GM12878 (cell line): ENCODE data around the gene SRSF7. TPM values are rescaled to one million over a fixed set of nuclear protein-coding genes. Genes with fewer than 3 reads are reported as not detected.
A peak's percentile ranks its signal among the peaks of the same experiment; 100 is the strongest.

ENCODE experiments used
- ATAC-seq: fragments of 200-7000 bp; cut with Tn5 transposase; 3 replicates; pipeline ENCODE4 v1.9.1; 2020; ENCODE audit warnings: mild to moderate bottlenecking, moderate library complexity
- BruUV-seq: library from RNA; stranded (reverse); fragments of 400-500 nt; replicated peaks from 2 replicates; lab custom pipeline; 2021; lab: Mats Ljungman, UMichigan
- CTCF ChIA-PET: fragments of 300-600 bp; sonication (Branson Sonifier 250); formaldehyde crosslinking; extraction: SDS; loops from one replicate; lab custom pipeline; 2021; ENCODE audit warnings: inconsistent platforms; lab: Yijun Ruan, JAX
- POLR2A ChIA-PET: fragments of 350-600 bp; formaldehyde crosslinking; extraction: SDS; loops from one replicate; lab custom pipeline; 2021; ENCODE audit warnings: inconsistent platforms; lab: Charles Lee
- RAD21 ChIA-PET: fragments of 300-600 bp; sonication (Branson Sonifier 250); formaldehyde crosslinking; loops from one replicate; lab custom pipeline; 2023; ENCODE audit warnings: antibody characterized with exemption; ENCODE audit not compliant: unreplicated experiment; lab: Charles Lee
- SMC1A ChIA-PET: fragments of 300-600 bp; sonication (Branson Sonifier 250); formaldehyde crosslinking; loops from one replicate; lab custom pipeline; 2023; ENCODE audit not compliant: unreplicated experiment, uncharacterized antibody; lab: Charles Lee
- DNase-seq: peaks from one replicate; pipeline ENCODE4 v3.0.0-alpha.2; 2011; ENCODE audit warnings: low read depth, low spot score
- FAIRE-seq: peaks from 3 replicates; lab custom pipeline; 2011; peaks lifted over from hg19 to GRCh38; lab: Jason Lieb, UNC
- H2AFZ ChIP-seq: 2 replicates; pipeline ENCODE4 v1.6.0; 2011; ENCODE audit warnings: low read depth, low read length, control low read depth; ENCODE audit not compliant: control insufficient read depth
- H3K27ac ChIP-seq: 2 replicates; pipeline ENCODE4 v1.5.1; 2011; ENCODE audit warnings: control low read depth; ENCODE audit not compliant: control insufficient read depth, insufficient read depth
- H3K27me3 ChIP-seq, 2 experiments: replicated peaks in 1 of 2; 2 replicates each; pipeline versions ENCODE4 v1.6.0 to v1.6.1; 2011; ENCODE audit warnings: low read length in 1 of 2; ENCODE audit not compliant: control insufficient read depth in 2 of 2, insufficient read depth in 2 of 2
- H3K36me3 ChIP-seq, 2 experiments: 2 replicates each; pipeline ENCODE4 v1.5.1; 2011; ENCODE audit warnings: low read length in 1 of 2; ENCODE audit not compliant: control insufficient read depth in 2 of 2, insufficient read depth in 2 of 2
- H3K4me1 ChIP-seq: 2 replicates; pipeline ENCODE4 v1.6.1; 2011; ENCODE audit warnings: mild to moderate bottlenecking, low read length, moderate library complexity, mixed read lengths; ENCODE audit not compliant: control insufficient read depth, insufficient read depth
- H3K4me2 ChIP-seq: 2 replicates; pipeline ENCODE4 v1.6.0; 2011; ENCODE audit warnings: control low read depth; ENCODE audit not compliant: control insufficient read depth, insufficient read depth
- H3K4me3 ChIP-seq: fragments of 200-600 bp; sonication (generic); 2 replicates; pipeline ENCODE4 v1.5.1; 2016
- H3K79me2 ChIP-seq: 2 replicates; pipeline ENCODE4 v1.6.0; 2011; ENCODE audit warnings: low read length; ENCODE audit not compliant: control insufficient read depth, insufficient read depth
- H3K9ac ChIP-seq: 2 replicates; pipeline ENCODE4 v1.8.0; 2011; ENCODE audit warnings: low read length, control low read depth, mixed read lengths; ENCODE audit not compliant: control insufficient read depth, insufficient read depth
- H3K9me3 ChIP-seq: replicated peaks from 3 replicates; pipeline ENCODE4 v1.5.1; 2011; ENCODE audit warnings: mild to moderate bottlenecking, low read length; ENCODE audit not compliant: control insufficient read depth, insufficient read depth
- H4K20me1 ChIP-seq: 2 replicates; pipeline ENCODE4 v1.6.0; 2011; ENCODE audit not compliant: control insufficient read depth, insufficient read depth
- MXI1 ChIP-seq: fragments of 150-350 bp; IDR thresholded peaks from 2 replicates; pipeline ENCODE4 v1.6.1; 2011; ENCODE audit warnings: low read depth, mild to moderate bottlenecking, inconsistent platforms, low read length, improper control_type of control experiment
- NRF1 ChIP-seq: conservative IDR thresholded peaks from 2 replicates; pipeline ENCODE4 v1.6.1; 2011; ENCODE audit warnings: mild to moderate bottlenecking, low read depth, low read length, improper control_type of control experiment
- PML ChIP-seq: IDR thresholded peaks from 2 replicates; pipeline ENCODE4 v1.6.1; 2012; ENCODE audit warnings: low read length, inconsistent platforms
- POLR2AphosphoS5 ChIP-seq: IDR thresholded peaks from 2 replicates; pipeline ENCODE4 v1.6.1; 2011; ENCODE audit warnings: mild to moderate bottlenecking, low read length, inconsistent platforms
- TCF7 ChIP-seq: IDR thresholded peaks from 2 replicates; pipeline ENCODE4 v1.6.1; 2014; ENCODE audit warnings: antibody characterized with exemption, borderline replicate concordance
- WGBS: methylation state at CpG from one replicate; pipeline ENCODE4 v1.1.6; 2016; ENCODE audit warnings: low lambda C conversion rate; ENCODE audit not compliant: insufficient replicate concordance, insufficient coverage; ENCODE audit errors: missing lambda C conversion rate; 5-methylcytosine and 5-hydroxymethylcytosine counted together
- in situ Hi-C: fragments of 300-500 bp; cut with MboI; formaldehyde crosslinking; loops from 9 replicates; pipeline ENCODE4 v1.14.3; 2018; ENCODE audit warnings: mixed read lengths
- intact Hi-C: fragments of 100-400 bp; cut with micrococcal nuclease; formaldehyde crosslinking; loops from one replicate; pipeline ENCODE4 v1.14.2; 2022; ENCODE audit not compliant: unreplicated experiment
- polyA plus RNA-seq, 11 experiments: library from polyadenylated mRNA; depleted of rRNA in 4 of 11; unstranded in 6 of 11; stranded (reverse) in 5 of 11; fragments of >200 nt; fragmentation: Nextera tagmentation in 4 of 11; fragmentation: Illumina TruSeq in 1 of 11; extraction: Ambion mirVana in 4 of 11; extraction: Trizol in 1 of 11; gene quantifications; 1 replicate in 1 of 11; 2 replicates in 10 of 11; pipeline versions ENCODE4 v1.2.1 to v1.2.3, GENCODE V29; 2011 to 2016; ENCODE audit warnings: inconsistent platforms in 2 of 11, missing spikeins in 2 of 11, low read depth in 1 of 11
- total RNA-seq, 4 experiments: library from RNA; depleted of rRNA in 3 of 4; stranded (reverse); fragments of >200 nt in 3 of 4; fragmentation: Illumina TruSeq in 1 of 4; extraction: Trizol in 1 of 4; gene quantifications; 2 replicates each; pipeline versions ENCODE4 v1.2.1 to v1.2.3, GENCODE V29; 2013 to 2021

Gene SRSF7
- total and polyA plus RNA-seq, 10 of the 15 experiments (the other 5 are each of a cell fraction or from before 2014, with no cell fraction given), result 205 to 785 (median 408) TPM

DNA sequence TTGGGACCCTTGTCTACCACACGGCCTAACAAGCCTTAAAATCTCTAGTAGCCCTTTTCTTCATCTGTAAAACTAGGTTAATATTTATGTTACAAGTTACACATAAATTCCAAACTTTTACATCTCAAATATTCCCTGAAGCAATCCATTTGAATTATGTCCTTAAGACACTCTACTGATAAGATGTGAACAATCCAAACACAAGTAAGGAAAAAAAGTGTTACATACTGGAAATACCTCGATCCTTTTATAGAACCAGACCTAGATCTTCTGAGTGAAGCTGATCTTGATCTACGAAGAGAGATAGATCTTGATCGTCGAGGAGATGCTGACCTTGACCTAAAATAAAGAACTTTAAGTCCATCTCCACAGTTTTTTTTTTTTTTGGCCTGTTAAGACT lies 3.3 kb downstream of the SRSF7 start:
- FAIRE-seq (no peak), DNase-seq (no peak), ATAC-seq (no peak)
- peak overlapping the region; percentile 76 for H3K4me2 ChIP-seq
- intact Hi-C loops, result loop anchor here (10.0 kb wide), 2 partner anchors 373 to 433 kb away; partner anchors contain the start of gene ATL2
- no peak overlapping the region for H2AFZ ChIP-seq
- CTCF ChIA-PET, result interaction anchor here (0.5 to 12.6 kb wide), 5 partner anchors 15 to 286 kb away, joined by 3 to 162 read pairs (median 3); no protein-coding TSS in a partner anchor
- POLR2A ChIA-PET, result interaction anchor here (0.6 to 3.2 kb wide), 4 partner anchors 10 to 1709 kb away, joined by 3 to 7 read pairs (median 4); no protein-coding TSS in a partner anchor
- peaks cover 78% of the 10 kb centered on the region for H3K79me2 ChIP-seq
- no peak overlapping the region; the same call in 1 of the 2 replicates for H3K27ac ChIP-seq
- no TSS peak for BruUV-seq
- TF ChIP-seq TCF7 (no peak), NRF1 (no peak), POLR2AphosphoS5 (0 out of 2 replicates have a peak, but pooled peaks have one; percentile 16)
- no peaks in the 10 kb centered on the region for H3K9me3 ChIP-seq
- no peaks in the 10 kb centered on the region; the same call in 1 of the 2 replicates for H3K4me1 ChIP-seq
- peak overlapping the region; percentile 36 for H3K4me3 ChIP-seq
- in situ Hi-C loops, result loop anchor here (5.0 kb wide), 1 partner anchor 436 kb away; no protein-coding TSS in a partner anchor
- SMC1A ChIA-PET, result interaction anchor here (0.7 to 2.2 kb wide), 6 partner anchors 9 to 381 kb away, joined by 3 to 15 read pairs (median 4); no protein-coding TSS in a partner anchor
- RAD21 ChIA-PET, result interaction anchor here (0.9 to 3.2 kb wide), 2 partner anchors 24 to 166 kb away, joined by 3 to 18 read pairs; no protein-coding TSS in a partner anchor
- 96% methylated on average over 5 of the region's 5 CpGs for WGBS
- peaks cover 12 to 50% of the 10 kb centered on the region in 2 experiments for H3K36me3 ChIP-seq
- no peak overlapping the region for H3K9ac ChIP-seq
- peaks cover 2% of the 10 kb centered on the region; the same call in 1 of the 2 replicates for H4K20me1 ChIP-seq
- H3K27me3 ChIP-seq, result no peaks in the 10 kb centered on the region

GRCh38 chr2:38747007-38747424 lies 4.1 kb downstream of the SRSF7 start:
- BruUV-seq, result no TSS peak
- Histone ChIP-seq H4K20me1 (peaks cover 2% of the 10 kb centered on the region; the same call in 1 of the 2 replicates), H3K36me3 (peaks cover 12 to 50% of the 10 kb centered on the region in 2 experiments), H3K4me2 (peak overlapping the region; percentile 31), H3K27me3 (no peaks in the 10 kb centered on the region), H3K4me1 (no peaks in the 10 kb centered on the region; the same call in 1 of the 2 replicates), H3K27ac (no peak overlapping the region), H3K4me3 (peak overlapping the region; percentile 36; the same call in 1 of the 2 replicates), H3K9ac (no peak overlapping the region), H2AFZ (no peak overlapping the region), H3K79me2 (peaks cover 78% of the 10 kb centered on the region), H3K9me3 (no peaks in the 10 kb centered on the region)
- no peak for DNase-seq
- intact Hi-C loops (loop anchor here (10.0 kb wide), 2 partner anchors 372 to 432 kb away; partner anchors contain the start of gene ATL2), in situ Hi-C loops (loop anchor here (5.0 kb wide), 1 partner anchor 435 kb away; no protein-coding TSS in a partner anchor)
- POLR2A ChIA-PET, result interaction anchor here (1.4 to 3.2 kb wide), 3 partner anchors 10 to 173 kb away, joined by 3 to 7 read pairs (median 4); no protein-coding TSS in a partner anchor
- no peak for FAIRE-seq
- TF ChIP-seq PML (0 out of 2 replicates have a peak, but pooled peaks have one; percentile 22), POLR2AphosphoS5 (peak; percentile 61; the same call in 1 of the 2 replicates), MXI1 (no peak)
- WGBS, result 97% methylated on average over 4 of the region's 4 CpGs
- RAD21 ChIA-PET, result interaction anchor here (1.6 to 3.2 kb wide), 2 partner anchors 165 to 214 kb away, joined by 4 to 18 read pairs; no protein-coding TSS in a partner anchor
- SMC1A ChIA-PET, result interaction anchor here (0.8 to 2.2 kb wide), 7 partner anchors 8 to 371 kb away, joined by 3 to 15 read pairs (median 4); no protein-coding TSS in a partner anchor
- ATAC-seq, result no peak
- CTCF ChIA-PET, result interaction anchor here (1.5 to 12.6 kb wide), 2 partner anchors 166 to 212 kb away, joined by 3 to 162 read pairs; no protein-coding TSS in a partner anchor
